GM13977 (cell line): ENCODE data around the gene RPS6KA4.

ENCODE experiments used
- DNase-seq: peaks from one replicate; pipeline ENCODE4 v3.0.0; 2012; ENCODE audit warnings: low spot score
- in situ Hi-C: fragments of 300-500 bp; cut with MboI; formaldehyde crosslinking; loops from one replicate; pipeline ENCODE4 v1.12.0; 2022; ENCODE audit warnings: low sequenced_read_pairs, low pct_unique_long_range_greater_than_20kb, mixed read lengths, inconsistent platforms; ENCODE audit not compliant: unreplicated experiment
- TF ChIP-seq, protein P1 (sequence below): IDR thresholded peaks from 2 replicates; pipeline ENCODE4 v1.5.1; 2012; ENCODE audit warnings: mild to moderate bottlenecking, control low read depth; ENCODE audit not compliant: insufficient read depth; ENCODE audit errors: extremely low read depth, missing control alignments

RPS6KA4 gene

DNA sequence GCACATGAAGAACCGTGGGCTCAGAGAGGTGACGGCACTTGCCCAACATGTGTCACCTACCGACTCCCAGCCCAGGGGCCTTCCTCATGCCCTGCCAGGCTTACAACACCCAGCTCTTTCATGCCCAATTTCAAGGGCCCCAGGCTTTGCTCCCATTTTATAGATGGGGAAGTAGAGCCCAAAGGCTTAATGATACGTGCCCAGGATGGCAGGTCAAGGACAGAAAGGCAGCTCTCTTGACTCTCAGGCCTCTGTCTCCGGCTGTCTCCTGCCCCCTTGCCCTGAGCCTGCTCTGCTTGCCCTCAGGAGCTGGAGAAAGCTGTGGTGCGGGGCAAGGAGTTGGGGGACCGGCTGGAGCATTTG, 10.0 kb upstream of the RPS6KA4 start:
- in situ Hi-C loops = no loop called here

DNA sequence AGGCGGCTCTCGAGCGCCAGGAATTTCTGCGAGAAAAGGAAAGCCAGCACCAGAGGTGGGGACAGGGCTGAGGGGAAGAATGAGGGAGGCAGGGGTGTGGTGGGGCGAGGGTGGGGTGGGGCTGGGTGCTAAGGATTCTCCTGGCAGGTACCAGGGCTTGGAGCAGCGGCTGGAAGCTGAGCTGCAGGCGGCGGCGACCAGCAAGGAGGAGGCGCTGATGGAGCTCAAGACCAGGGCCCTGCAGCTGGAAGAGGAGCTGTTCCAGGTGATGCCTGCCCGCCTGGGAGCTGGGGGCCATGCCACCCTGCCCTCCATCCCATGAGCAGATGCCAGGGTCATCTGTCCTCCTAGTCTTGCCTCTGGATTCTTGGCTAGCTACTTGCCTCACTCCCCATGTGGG, 9.6 kb upstream of the RPS6KA4 start:
- in situ Hi-C loops = no loop called here
- no peak for DNase-seq
- TF ChIP-seq, protein P1, sequence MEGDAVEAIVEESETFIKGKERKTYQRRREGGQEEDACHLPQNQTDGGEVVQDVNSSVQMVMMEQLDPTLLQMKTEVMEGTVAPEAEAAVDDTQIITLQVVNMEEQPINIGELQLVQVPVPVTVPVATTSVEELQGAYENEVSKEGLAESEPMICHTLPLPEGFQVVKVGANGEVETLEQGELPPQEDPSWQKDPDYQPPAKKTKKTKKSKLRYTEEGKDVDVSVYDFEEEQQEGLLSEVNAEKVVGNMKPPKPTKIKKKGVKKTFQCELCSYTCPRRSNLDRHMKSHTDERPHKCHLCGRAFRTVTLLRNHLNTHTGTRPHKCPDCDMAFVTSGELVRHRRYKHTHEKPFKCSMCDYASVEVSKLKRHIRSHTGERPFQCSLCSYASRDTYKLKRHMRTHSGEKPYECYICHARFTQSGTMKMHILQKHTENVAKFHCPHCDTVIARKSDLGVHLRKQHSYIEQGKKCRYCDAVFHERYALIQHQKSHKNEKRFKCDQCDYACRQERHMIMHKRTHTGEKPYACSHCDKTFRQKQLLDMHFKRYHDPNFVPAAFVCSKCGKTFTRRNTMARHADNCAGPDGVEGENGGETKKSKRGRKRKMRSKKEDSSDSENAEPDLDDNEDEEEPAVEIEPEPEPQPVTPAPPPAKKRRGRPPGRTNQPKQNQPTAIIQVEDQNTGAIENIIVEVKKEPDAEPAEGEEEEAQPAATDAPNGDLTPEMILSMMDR = no peak

More for the DNA sequence above, 10.0 kb upstream of the RPS6KA4 start:
- TF ChIP-seq, protein P1 = no peak
- DNase-seq = no peak

DNA sequence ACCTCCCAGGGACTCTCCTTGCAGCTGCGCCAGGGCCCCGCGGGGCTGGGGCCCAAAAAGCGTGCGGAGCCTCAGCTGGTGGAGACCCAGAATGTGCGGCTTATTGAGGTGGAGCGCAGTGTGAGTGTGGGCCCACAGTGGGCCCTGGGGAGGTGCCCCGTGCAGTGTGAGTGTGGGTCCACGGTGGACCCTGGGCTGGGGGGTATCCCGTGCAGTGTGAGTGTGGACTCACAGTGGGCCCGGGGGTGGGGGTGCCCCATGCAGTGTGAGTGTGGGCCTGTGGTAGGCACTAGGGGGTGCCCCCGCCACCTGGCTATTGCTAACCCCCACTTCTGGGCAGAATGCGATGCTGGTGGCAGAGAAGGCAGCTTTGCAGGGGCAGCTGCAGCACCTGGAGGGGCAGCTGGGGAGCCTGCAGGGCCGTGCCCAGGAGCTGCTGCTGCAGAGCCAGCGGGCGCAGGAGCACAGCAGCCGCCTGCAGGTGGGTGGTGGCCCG, 7.8 kb upstream of the RPS6KA4 start:
- in situ Hi-C loops = no loop called here
- TF ChIP-seq, protein P1 = no peak
- DNase-seq = no peak

DNA sequence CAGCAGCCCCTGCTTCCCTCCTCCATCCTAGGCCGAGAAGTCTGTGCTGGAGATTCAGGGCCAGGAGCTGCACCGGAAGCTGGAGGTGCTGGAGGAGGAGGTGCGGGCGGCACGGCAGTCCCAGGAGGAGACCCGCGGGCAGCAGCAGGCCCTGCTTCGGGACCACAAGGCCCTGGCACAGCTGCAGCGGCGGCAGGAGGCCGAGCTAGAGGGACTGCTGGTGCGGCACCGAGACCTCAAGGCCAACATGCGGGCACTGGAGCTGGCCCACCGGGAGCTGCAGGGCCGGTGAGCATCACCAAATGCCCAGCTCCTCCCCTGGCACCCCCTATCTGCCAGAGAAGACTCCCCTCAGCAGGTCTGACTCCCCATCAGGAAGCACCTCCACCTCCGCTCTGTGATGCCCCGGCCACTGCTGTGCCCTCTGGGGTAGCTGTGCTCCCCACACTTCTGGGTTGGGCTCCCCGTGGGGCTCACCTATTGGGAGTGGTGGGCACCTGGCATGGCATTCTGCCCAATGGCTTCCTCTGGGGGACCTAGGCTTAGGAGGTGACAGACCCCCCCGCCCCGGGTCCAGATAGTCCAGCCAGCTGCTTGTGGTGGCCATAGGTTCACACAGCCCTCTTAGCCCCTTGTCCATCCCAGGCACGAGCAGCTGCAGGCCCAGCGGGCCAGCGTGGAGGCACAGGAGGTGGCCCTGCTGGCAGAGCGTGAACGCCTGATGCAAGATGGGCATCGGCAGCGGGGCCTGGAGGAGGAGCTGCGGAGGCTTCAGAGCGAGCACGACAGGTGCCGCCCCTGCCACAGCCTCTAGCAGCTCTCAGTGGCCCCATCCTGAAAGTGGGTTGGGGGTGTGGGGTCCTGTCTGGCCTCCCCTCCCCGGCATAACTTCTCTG, 6.6 kb upstream of the RPS6KA4 start:
- no peak for DNase-seq
- TF ChIP-seq, protein P1 = no peak
- in situ Hi-C loops = no loop called here

DNA sequence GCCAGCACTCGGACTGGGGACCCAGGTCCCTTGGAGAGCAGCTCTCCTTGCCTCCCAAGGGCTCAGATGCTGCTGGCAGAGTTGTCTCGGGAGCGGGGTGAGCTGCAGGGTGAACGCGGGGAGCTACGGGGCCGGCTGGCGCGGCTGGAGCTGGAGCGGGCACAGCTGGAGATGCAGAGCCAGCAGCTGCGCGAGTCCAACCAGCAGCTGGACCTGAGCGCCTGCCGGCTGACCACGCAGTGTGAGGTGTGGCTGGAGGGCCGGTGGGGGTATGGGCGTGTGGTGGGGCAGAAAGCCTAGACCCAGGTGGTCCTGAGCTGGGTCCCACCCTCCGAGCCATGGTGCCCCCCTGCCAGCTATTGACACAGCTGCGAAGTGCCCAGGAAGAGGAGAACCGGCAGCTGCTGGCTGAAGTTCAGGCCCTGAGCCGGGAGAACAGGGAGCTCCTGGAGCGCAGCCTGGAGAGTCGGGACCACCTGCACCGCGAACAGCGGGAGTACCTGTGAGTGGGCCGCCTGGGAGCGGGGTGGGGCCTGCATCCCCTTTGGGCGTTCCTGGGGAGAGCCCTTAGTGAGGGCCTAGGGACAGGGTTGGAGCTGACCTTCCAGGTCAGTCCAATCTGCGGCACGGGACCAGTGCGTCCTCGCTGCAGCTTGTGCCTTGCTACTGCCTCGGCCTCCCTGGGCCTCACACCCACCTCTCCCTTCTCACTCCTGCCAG, 5.8 kb upstream of the RPS6KA4 start:
- in situ Hi-C loops = no loop called here
- no peak for DNase-seq

More for the DNA sequence above, 5.8 kb upstream of the RPS6KA4 start:
- TF ChIP-seq, protein P1 = no peak
